CD4-positive, alpha-beta memory T cell (primary cell): ENCODE results near the gene FOXN3. TPM values are rescaled to one million over a fixed set of nuclear protein-coding genes. Genes with fewer than 3 reads are reported as not detected.

Experiments
- CTCF ChIA-PET: fragments of 350-600 bp; sonication (Branson Sonifier 250); formaldehyde crosslinking; loops from one replicate; lab custom pipeline; 2021; ENCODE audit warnings: inconsistent platforms; ENCODE audit not compliant: partially characterized antibody; lab: Charles Lee
- POLR2A ChIA-PET: fragments of 350-600 bp; sonication (Branson Sonifier 250); formaldehyde crosslinking; loops from one replicate; lab custom pipeline; 2021; ENCODE audit not compliant: partially characterized antibody; lab: Charles Lee
- DNase-seq, 5 donors: peaks; one replicate each; pipeline versions ENCODE4 v3.0.0 to v3.0.0-alpha.2; 2020 to 2022; ENCODE audit warnings: mixed read lengths in 1 of 5
- H3K27ac ChIP-seq: one replicate; pipeline ENCODE4 v1.7.0; 2013; ENCODE audit warnings: low read depth, low read length
- H3K27me3 ChIP-seq: 2 replicates; pipeline ENCODE4 v1.7.0; 2013; ENCODE audit warnings: mild to moderate bottlenecking, low read length, moderate library complexity; ENCODE audit not compliant: insufficient read depth
- H3K36me3 ChIP-seq: 2 replicates; pipeline ENCODE4 v1.7.0; 2013; ENCODE audit warnings: mild to moderate bottlenecking, low read length, moderate library complexity; ENCODE audit not compliant: insufficient read depth
- H3K4me1 ChIP-seq: 2 replicates; pipeline ENCODE4 v1.7.0; 2013; ENCODE audit warnings: mild to moderate bottlenecking, low read length, moderate library complexity; ENCODE audit not compliant: insufficient read depth
- H3K4me3 ChIP-seq, 2 donors: one replicate each; pipeline ENCODE4 v1.7.0; 2013; ENCODE audit warnings: low read length in 2 of 2, mild to moderate bottlenecking in 1 of 2
- H3K9me3 ChIP-seq, 2 donors: one replicate each; pipeline ENCODE4 v1.7.0; 2013; ENCODE audit warnings: low read length in 2 of 2, control low read depth in 1 of 2; ENCODE audit not compliant: control insufficient read depth in 1 of 2
- H3K27ac Mint-ChIP-seq, 7 donors: one replicate each; pipeline ENCODE4 v1.8.0; 2020 to 2021; ENCODE audit warnings: mixed read lengths in 7 of 7, mild to moderate bottlenecking in 6 of 7, inconsistent platforms in 3 of 7, moderate library complexity in 3 of 7
- H3K27me3 Mint-ChIP-seq, 2 donors: one replicate each; pipeline ENCODE4 v1.8.0; 2020 to 2021; ENCODE audit warnings: mixed read lengths in 2 of 2
- H3K36me3 Mint-ChIP-seq, 2 donors: one replicate each; pipeline ENCODE4 v1.8.0; 2020 to 2021; ENCODE audit warnings: mixed read lengths in 2 of 2, inconsistent platforms in 1 of 2, mild to moderate bottlenecking in 1 of 2
- H3K4me1 Mint-ChIP-seq, 4 donors: one replicate each; pipeline ENCODE4 v1.8.0; 2020 to 2021; ENCODE audit warnings: mixed read lengths in 4 of 4, mild to moderate bottlenecking in 1 of 4
- H3K4me3 Mint-ChIP-seq, 8 donors: one replicate each; pipeline ENCODE4 v1.8.0; 2020 to 2021; ENCODE audit warnings: mixed read lengths in 8 of 8, mild to moderate bottlenecking in 7 of 8, moderate library complexity in 6 of 8, inconsistent platforms in 3 of 8
- H3K9me3 Mint-ChIP-seq, 8 donors: one replicate each; pipeline ENCODE4 v1.8.0; 2020 to 2021; ENCODE audit warnings: mixed read lengths in 8 of 8, mild to moderate bottlenecking in 5 of 8, inconsistent platforms in 3 of 8, moderate library complexity in 1 of 8
- intact Hi-C: fragments of 100-400 bp; cut with micrococcal nuclease; formaldehyde crosslinking; loops from one replicate; pipeline ENCODE4 v1.15.1; 2023
- polyA plus RNA-seq, 2 donors: library from polyadenylated mRNA; unstranded; fragments of 300-500 nt; fragmentation: Illumina TruSeq; gene quantifications; one replicate each; pipeline ENCODE4 v1.2.3, GENCODE V29; 2021
- total RNA-seq, 2 experiments: library from RNA; stranded (reverse); gene quantifications; one replicate each; pipeline ENCODE4 v1.2.3, GENCODE V29; 2021

FOXN3 gene
- total and polyA plus RNA-seq, 4 experiments from 2014 or later = 92.6 to 111 (median 106) TPM

DNA sequence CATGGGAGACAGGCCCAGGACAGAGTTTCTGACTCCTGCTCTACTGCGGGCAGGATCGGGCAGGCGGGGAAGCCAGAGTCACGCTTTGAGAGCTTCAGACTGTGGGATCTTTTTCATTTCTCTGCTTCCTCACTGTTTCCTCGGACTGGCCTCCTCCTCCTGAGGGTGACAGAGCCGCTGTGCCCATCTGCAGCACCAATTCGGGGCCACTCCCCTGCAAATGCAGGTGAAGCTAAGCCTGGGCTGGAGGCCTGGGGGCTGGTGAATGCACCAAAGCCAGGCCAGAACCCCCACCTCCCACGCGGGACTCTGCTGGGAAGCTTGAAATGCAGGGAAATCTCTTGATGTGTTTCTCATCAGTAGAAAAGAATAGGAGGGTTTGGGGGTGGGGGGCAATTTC is 77.5 kb downstream of the FOXN3 start:
- Mint-ChIP-seq H3K9me3 (no peaks in the 10 kb centered on the region), H3K27ac (no peak overlapping the region), H3K4me3 (no peak overlapping the region), H3K27me3 (no peaks in the 10 kb centered on the region), H3K36me3 (peaks cover 11 to 18% of the 10 kb centered on the region in 2 donors), H3K4me1 (peaks cover 18 to 39% (median 24%) of the 10 kb centered on the region in 4 donors)
- Histone ChIP-seq H3K9me3 (no peaks in the 10 kb centered on the region), H3K36me3 (no peaks in the 10 kb centered on the region), H3K27me3 (no peaks in the 10 kb centered on the region), H3K27ac (no peak overlapping the region), H3K4me3 (no peak overlapping the region), H3K4me1 (no peaks in the 10 kb centered on the region)
- intact Hi-C loops = loop anchor here (5.0 kb wide), 1 partner anchor 428 kb away; no protein-coding TSS in a partner anchor
- ChIA-PET POLR2A (no interaction called here), CTCF (interaction anchor here (1.2 kb wide), 1 partner anchor 76 kb away, joined by 4 read pairs; no protein-coding TSS in a partner anchor)
- DNase-seq = no peak

GRCh38 chr14:89339158-89339557 is 77.9 kb downstream of the FOXN3 start:
- no peaks in the 10 kb centered on the region for H3K36me3 ChIP-seq
- Mint-ChIP-seq H3K4me1 (peaks cover 16 to 37% (median 22%) of the 10 kb centered on the region in 4 donors), H3K4me3 (no peak overlapping the region), H3K27me3 (no peaks in the 10 kb centered on the region), H3K36me3 (peaks cover 11 to 16% of the 10 kb centered on the region in 2 donors), H3K9me3 (no peaks in the 10 kb centered on the region), H3K27ac (no peak overlapping the region)
- ChIA-PET CTCF (interaction anchor here (0.5 kb wide), 1 partner anchor 34 kb away, joined by 3 read pairs; no protein-coding TSS in a partner anchor), POLR2A (no interaction called here)
- H3K27ac ChIP-seq = no peak overlapping the region
- no peaks in the 10 kb centered on the region for H3K4me1 ChIP-seq
- H3K4me3 ChIP-seq = no peak overlapping the region
- no peak for DNase-seq
- no peaks in the 10 kb centered on the region for H3K27me3 ChIP-seq
- no peaks in the 10 kb centered on the region for H3K9me3 ChIP-seq
- intact Hi-C loops = loop anchor here (5.0 kb wide), 1 partner anchor 428 kb away; no protein-coding TSS in a partner anchor

- H3K27ac ChIP-seq = no peak overlapping the region
- Mint-ChIP-seq H3K36me3 (peaks cover 16 to 23% of the 10 kb centered on the region in 2 donors), H3K27me3 (no peaks in the 10 kb centered on the region), H3K9me3 (no peaks in the 10 kb centered on the region), H3K4me3 (no peak overlapping the region), H3K27ac (peak overlapping the region in 2 of 7 donors; percentile 36 to 67), H3K4me1 (peaks cover 15 to 43% (median 22%) of the 10 kb centered on the region in 4 donors)
- no peak for DNase-seq
- ChIA-PET POLR2A (interaction anchor here (0.8 kb wide), 1 partner anchor 207 kb away, joined by 3 read pairs; no protein-coding TSS in a partner anchor), CTCF (interaction anchor here (1.0 to 1.6 kb wide), 3 partner anchors 23 to 82 kb away, joined by 3 to 4 read pairs (median 3); no protein-coding TSS in a partner anchor)
- no peaks in the 10 kb centered on the region for H3K9me3 ChIP-seq
- H3K4me3 ChIP-seq = no peak overlapping the region
- H3K36me3 ChIP-seq = no peaks in the 10 kb centered on the region
- intact Hi-C loops = loop anchor here (1.0 to 5.0 kb wide), 2 partner anchors 82 to 431 kb away; no protein-coding TSS in a partner anchor
- H3K27me3 ChIP-seq = no peaks in the 10 kb centered on the region
- H3K4me1 ChIP-seq = no peaks in the 10 kb centered on the region
Observed at GRCh38 chr14:89336338-89336737, 80.7 kb downstream of the FOXN3 start.

DNA sequence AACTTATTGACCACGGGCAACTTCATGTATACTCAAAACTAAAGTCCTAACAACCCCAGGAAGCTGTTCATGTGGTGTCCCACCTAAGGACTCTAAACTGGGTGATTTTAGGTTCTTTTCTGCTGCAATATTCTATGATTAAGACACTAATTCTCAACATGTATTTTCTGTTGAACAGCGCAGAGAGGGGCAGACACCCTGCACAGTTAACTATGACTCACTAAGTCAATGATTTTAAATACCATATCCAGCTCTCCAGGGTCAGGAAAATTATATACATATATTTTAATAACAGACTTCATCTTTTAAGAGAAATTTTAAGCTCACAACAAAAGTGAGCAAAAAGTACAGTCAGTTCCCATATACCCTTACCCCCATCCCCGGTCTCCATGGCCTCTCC is 85.0 kb downstream of the FOXN3 start:
- H3K27me3 ChIP-seq = no peaks in the 10 kb centered on the region
- H3K9me3 Mint-ChIP-seq = no peaks in the 10 kb centered on the region
- H3K27ac Mint-ChIP-seq = no peak overlapping the region
- H3K4me3 ChIP-seq = no peak overlapping the region
- no peak for DNase-seq
- H3K27me3 Mint-ChIP-seq = no peaks in the 10 kb centered on the region
- no peaks in the 10 kb centered on the region for H3K4me1 ChIP-seq
- H3K36me3 Mint-ChIP-seq = peaks cover 16 to 22% of the 10 kb centered on the region in 2 donors
- H3K27ac ChIP-seq = no peak overlapping the region
- no peaks in the 10 kb centered on the region for H3K36me3 ChIP-seq
- CTCF ChIA-PET = no interaction called here
- no peak overlapping the region for H3K4me3 Mint-ChIP-seq
- no peaks in the 10 kb centered on the region for H3K9me3 ChIP-seq
- intact Hi-C loops = no loop called here
- H3K4me1 Mint-ChIP-seq = peaks cover 25 to 56% (median 32%) of the 10 kb centered on the region in 4 donors
- POLR2A ChIA-PET = no interaction called here

- peaks cover under 1% of the 10 kb centered on the region for H3K4me1 ChIP-seq
- H3K36me3 ChIP-seq = no peaks in the 10 kb centered on the region
- H3K36me3 Mint-ChIP-seq = peaks cover 17 to 25% of the 10 kb centered on the region in 2 donors
- ChIA-PET CTCF (no interaction called here), POLR2A (no interaction called here)
- H3K4me3 ChIP-seq = no peak overlapping the region
- H3K4me3 Mint-ChIP-seq = no peak overlapping the region
- no peaks in the 10 kb centered on the region for H3K27me3 Mint-ChIP-seq
- H3K9me3 ChIP-seq = no peaks in the 10 kb centered on the region
- no peak for DNase-seq
- peak overlapping the region in 1 of 7 donors; percentile 76 for H3K27ac Mint-ChIP-seq
- peaks cover 25 to 55% (median 33%) of the 10 kb centered on the region in 4 donors for H3K4me1 Mint-ChIP-seq
- intact Hi-C loops = no loop called here
- H3K9me3 Mint-ChIP-seq = no peaks in the 10 kb centered on the region
- H3K27me3 ChIP-seq = no peaks in the 10 kb centered on the region
- H3K27ac ChIP-seq = no peak overlapping the region
Observed at GRCh38 chr14:89331398-89331797, 85.6 kb downstream of the FOXN3 start.

DNA sequence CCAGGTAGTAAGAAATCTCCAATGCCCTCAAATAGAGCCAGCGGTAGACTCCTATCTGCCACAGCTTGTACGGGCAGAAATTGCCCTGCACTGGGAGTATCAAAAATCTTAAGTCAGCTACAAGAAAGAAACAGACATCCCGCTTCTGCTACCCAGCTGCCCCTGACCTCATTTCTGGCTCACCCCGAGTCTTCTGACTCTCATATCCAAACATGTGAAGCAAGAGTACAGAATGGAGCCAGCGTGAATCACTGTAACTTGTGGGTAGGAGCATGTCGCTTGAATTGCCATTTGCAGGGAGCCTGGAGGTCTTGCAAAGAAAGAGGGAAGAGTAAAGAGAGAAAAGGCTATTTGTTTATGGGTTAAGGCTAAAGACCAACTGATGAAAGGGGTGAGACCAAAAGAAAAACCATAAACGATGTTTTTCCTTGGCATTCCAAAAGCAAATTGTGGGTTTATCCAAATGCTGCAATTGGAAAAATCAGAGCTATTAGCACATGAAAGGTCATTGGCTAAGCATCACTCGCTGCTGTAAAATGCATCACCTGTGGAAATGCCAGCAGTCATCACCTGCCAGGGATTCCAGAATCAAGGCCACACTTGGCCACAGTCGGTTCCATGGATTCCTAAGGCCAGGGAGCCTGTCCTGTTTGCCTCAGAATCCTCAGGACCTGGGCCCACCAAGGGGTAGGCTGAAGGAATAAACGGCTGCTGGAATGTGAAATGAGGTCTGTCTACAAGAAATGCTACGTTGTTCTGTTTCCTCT is 86.6 kb downstream of the FOXN3 start:
- no peaks in the 10 kb centered on the region for H3K9me3 ChIP-seq
- intact Hi-C loops = no loop called here
- ChIA-PET CTCF (no interaction called here), POLR2A (no interaction called here)
- no peak overlapping the region for H3K27ac ChIP-seq
- H3K27me3 ChIP-seq = no peaks in the 10 kb centered on the region
- Mint-ChIP-seq H3K4me1 (peaks cover 32 to 60% (median 40%) of the 10 kb centered on the region in 4 donors), H3K9me3 (no peaks in the 10 kb centered on the region), H3K27me3 (no peaks in the 10 kb centered on the region), H3K4me3 (no peak overlapping the region), H3K36me3 (peaks cover 25 to 26% of the 10 kb centered on the region in 2 donors), H3K27ac (peak overlapping the region in 1 of 7 donors; percentile 0)
- no peaks in the 10 kb centered on the region for H3K36me3 ChIP-seq
- DNase-seq = no peak
- H3K4me3 ChIP-seq = no peak overlapping the region
- H3K4me1 ChIP-seq = peaks cover 10% of the 10 kb centered on the region

DNA sequence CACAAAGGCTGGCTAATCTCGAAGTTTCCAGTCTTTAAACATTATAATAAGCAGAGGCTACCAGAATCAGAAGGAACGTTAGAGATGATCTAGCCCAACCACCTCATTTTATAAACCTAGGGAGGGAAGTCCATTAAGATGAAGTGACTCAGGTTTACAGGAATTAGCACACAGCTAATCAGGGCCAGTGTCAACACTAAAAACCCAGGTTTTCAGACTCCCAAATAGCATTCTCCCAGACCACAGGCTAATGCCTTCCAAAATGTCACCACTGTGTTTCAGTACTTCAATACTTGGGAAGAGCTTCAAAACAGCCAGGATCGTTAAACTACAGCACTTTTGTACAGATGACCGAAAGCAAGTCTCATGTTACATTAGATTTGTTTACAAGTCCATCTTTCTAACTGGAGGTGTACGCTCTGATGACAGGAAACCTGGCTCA is 89.2 kb downstream of the FOXN3 start:
- no peak for DNase-seq
- H3K36me3 ChIP-seq = no peaks in the 10 kb centered on the region
- H3K4me3 ChIP-seq = no peak overlapping the region
- peaks cover 24 to 33% of the 10 kb centered on the region in 2 donors for H3K36me3 Mint-ChIP-seq
- ChIA-PET CTCF (no interaction called here), POLR2A (no interaction called here)
- H3K27ac ChIP-seq = no peak overlapping the region
- H3K27ac Mint-ChIP-seq = no peak overlapping the region
- intact Hi-C loops = no loop called here
- H3K4me3 Mint-ChIP-seq = no peak overlapping the region
- peaks cover 49 to 75% (median 52%) of the 10 kb centered on the region in 4 donors for H3K4me1 Mint-ChIP-seq
- no peaks in the 10 kb centered on the region for H3K27me3 ChIP-seq
- H3K27me3 Mint-ChIP-seq = no peaks in the 10 kb centered on the region
- H3K9me3 Mint-ChIP-seq = no peaks in the 10 kb centered on the region
- no peaks in the 10 kb centered on the region for H3K9me3 ChIP-seq
- peaks cover 21% of the 10 kb centered on the region for H3K4me1 ChIP-seq
